DMS79 treated with DMSO at 0.1 percent for 48 hours (cell line): ENCODE measurements around the gene EDN2.

ENCODE experiments used
- DNase-seq: peaks from one replicate; lab custom pipeline; 2025; lab: John Stamatoyannopoulos, UW

EDN2 gene

GRCh38 chr1:41437011-41437355, 47.5 kb downstream of the EDN2 start:
- no peak for DNase-seq

GRCh38 chr1:41436281-41437010, 48.0 kb downstream of the EDN2 start:
- DNase-seq, result no peak

GRCh38 chr1:41435570-41436178, 48.8 kb downstream of the EDN2 start:
- DNase-seq, result no peak

GRCh38 chr1:41434748-41435449, 49.6 kb downstream of the EDN2 start:
- DNase-seq, result no peak

- DNase-seq, result no peak
Measured at GRCh38 chr1:41434306-41434705, 50.2 kb downstream of the EDN2 start.

GRCh38 chr1:41433501-41433900, 51.0 kb downstream of the EDN2 start:
- no peak for DNase-seq

- peak; percentile 84 for DNase-seq
Measured at GRCh38 chr1:41432481-41433280, 51.8 kb downstream of the EDN2 start.

GRCh38 chr1:41431490-41432350, 52.8 kb downstream of the EDN2 start:
- peak; percentile 48 for DNase-seq

- DNase-seq, result no peak
Measured at GRCh38 chr1:41430582-41430981, 53.9 kb downstream of the EDN2 start.

GRCh38 chr1:41430069-41430468, 54.4 kb downstream of the EDN2 start:
- no peak for DNase-seq

- DNase-seq, result no peak
Measured at GRCh38 chr1:41429641-41430035, 54.8 kb downstream of the EDN2 start.
